Stomach (tissue), 9 donors: ENCODE data around the gene REEP6. TPM values are rescaled to one million over a fixed set of nuclear protein-coding genes. Genes with fewer than 3 reads are reported as not detected.

Source experiments
- DNase-seq, 2 donors: peaks; one replicate each; pipeline versions ENCODE4 v3.0.0 to v3.0.0-alpha.2; 2013 to 2019
- H3K27ac ChIP-seq, 5 donors: fragments of 200-600 bp in 4 of 5; sonication (generic) in 4 of 5; one replicate each; pipeline ENCODE4 v1.5.1; 2013 to 2019; ENCODE audit warnings: mild to moderate bottlenecking in 1 of 5, moderate library complexity in 1 of 5
- H3K27me3 ChIP-seq, 3 donors: fragments of 200-600 bp; sonication (generic); one replicate each; pipeline ENCODE4 v1.5.1; 2017 to 2019; ENCODE audit warnings: mixed run types in 1 of 3
- H3K36me3 ChIP-seq, 4 donors: fragments of 200-600 bp; sonication (generic); 1 replicate in 3 of 4; 2 replicates in 1 of 4; pipeline ENCODE4 v1.5.1; 2016 to 2019
- H3K4me1 ChIP-seq, 4 donors: fragments of 200-600 bp; sonication (generic); one replicate each; pipeline ENCODE4 v1.5.1; 2016 to 2019
- H3K4me3 ChIP-seq, 4 donors: fragments of 200-600 bp; sonication (generic) in 3 of 4; one replicate each; pipeline ENCODE4 v1.5.1; 2016 to 2019; ENCODE audit warnings: mild to moderate bottlenecking in 1 of 4
- H3K9me3 ChIP-seq, 4 donors: fragments of 200-600 bp; sonication (generic); one replicate each; pipeline ENCODE4 v1.5.1; 2016 to 2019
- CTCF ChIP-seq, 7 experiments: fragments of 450-650 bp in 4 of 7; fragments of 200-600 bp in 3 of 7; sonication (generic) in 3 of 7; IDR thresholded peaks; one replicate each; pipeline ENCODE4 v1.5.1; 2016 to 2019; ENCODE audit warnings: antibody characterized with exemption in 7 of 7, control low read depth in 2 of 7, mild to moderate bottlenecking in 1 of 7
- EP300 ChIP-seq: sonication (generic); formaldehyde crosslinking; IDR thresholded peaks from one replicate; pipeline ENCODE4 v1.6.1; 2017; ENCODE audit warnings: antibody characterized with exemption
- POLR2A ChIP-seq, 4 donors: fragments of 450-650 bp; IDR thresholded peaks; one replicate each; pipeline ENCODE4 v1.6.1; 2016; ENCODE audit warnings: antibody characterized with exemption in 4 of 4, control low read depth in 2 of 4, mild to moderate bottlenecking in 1 of 4, moderate library complexity in 1 of 4
- POLR2AphosphoS5 ChIP-seq, 3 donors: sonication (generic); formaldehyde crosslinking; IDR thresholded peaks; one replicate each; pipeline ENCODE4 v1.6.1; 2016; ENCODE audit warnings: antibody characterized with exemption in 3 of 3
- WGBS, 5 donors: extraction: QIAGEN DNeasy Blood & Tissue Kit in 3 of 5; methylation state at CpG; one replicate each; pipeline versions ENCODE4 v1.1.5 to v1.1.7; 2013 to 2018; 5-methylcytosine and 5-hydroxymethylcytosine counted together
- intact Hi-C: fragments of 100-400 bp; cut with DNase I; formaldehyde crosslinking; loops from one replicate; pipeline ENCODE4 v1.15.1; 2023; ENCODE audit warnings: low total_unique reads
- polyA plus RNA-seq, 3 donors: library from polyadenylated mRNA; stranded (reverse); fragments of 200-250 nt; gene quantifications; one replicate each; pipeline ENCODE4 v1.2.3, GENCODE V29; 2013
- total RNA-seq, 5 donors: library from RNA; depleted of rRNA; stranded (reverse); fragments of >200 nt; gene quantifications; one replicate each; pipeline versions ENCODE4 v1.1.0 to v1.2.3, GENCODE V29; 2014 to 2016
- donor health status: healthy with polysubstance abuse.
- donor health status: Bipolar disorder and iron deficiency.
- donor health status: healthy.

Gene REEP6
- total and polyA plus RNA-seq, 8 donors, result 3.5 to 24.3 (median 6.1) TPM; not detected in 3

GRCh38 chr19:1511318-1512317, 20.6 kb downstream of the REEP6 start:
- intact Hi-C loops, result no loop called here
- Histone ChIP-seq H3K27ac (no peak overlapping the region), H3K27me3 (peaks cover 14 to 90% (median 33%) of the 10 kb centered on the region in 3 donors), H3K36me3 (no peaks in the 10 kb centered on the region), H3K9me3 (peaks cover 0 to 5% (median 2%) of the 10 kb centered on the region in 4 donors), H3K4me1 (peaks cover 12 to 42% (median 37%) of the 10 kb centered on the region in 4 donors), H3K4me3 (no peak overlapping the region)
- WGBS, 5 donors, result 44 to 58% (median 51%) methylated on average over 17 to 22 of the region's 22 CpGs
- peak in 1 of 2 donors; percentile 47 for DNase-seq
- TF ChIP-seq POLR2A (IDR thresholded peaks at IDR 0.05), result no peak
- no peak for TF ChIP-seq POLR2AphosphoS5 (IDR thresholded peaks at IDR 0.05)
- no peak for TF ChIP-seq CTCF (IDR thresholded peaks at IDR 0.05)
- no peak for TF ChIP-seq EP300

- H3K36me3 ChIP-seq, result no peaks in the 10 kb centered on the region
- WGBS, 5 donors, result 3 to 9% (median 4%) methylated on average over 12 to 78 of the region's 78 CpGs
- H3K27ac ChIP-seq, result peak within 1 kb of the TSS in 4 of 5 donors; percentile 31 to 77 (median 59)
These were observed 21.9 kb downstream of the REEP6 start, which contains the start of gene ADAMTSL5 for GRCh38 chr19:1512671-1513498. Gene ADAMTSL5 (minus strand): TSS chr19:1513019. CDS start chr19:1510943, 2,076 bp downstream.

GRCh38 chr19:1513499-1514294, 22.7 kb downstream of the REEP6 start:
- Histone ChIP-seq H3K36me3 (no peaks in the 10 kb centered on the region), H3K27me3 (peaks cover 14 to 81% (median 33%) of the 10 kb centered on the region in 3 donors), H3K27ac (peak overlapping the region in 4 of 5 donors; percentile 31 to 77 (median 59)), H3K4me3 (peak overlapping the region; percentile 43 to 62 (median 50)), H3K4me1 (peaks cover 12 to 27% (median 21%) of the 10 kb centered on the region in 4 donors), H3K9me3 (no peaks in the 10 kb centered on the region)
- peak in 5 of 7 experiments; percentile 17 to 69 (median 37) for TF ChIP-seq CTCF (IDR thresholded peaks at IDR 0.05)
- no peak for TF ChIP-seq EP300
- WGBS, 5 donors, result 0 to 7% (median 4%) methylated on average over 3 to 52 of the region's 52 CpGs
- peak; percentile 53 to 85 for DNase-seq
- intact Hi-C loops, result no loop called here

More at GRCh38 chr19:1512671-1513498, 21.9 kb downstream of the REEP6 start, which contains the start of gene ADAMTSL5:
- DNase-seq, result peak; percentile 60 to 88
- H3K27me3 ChIP-seq, result peaks cover 14 to 83% (median 33%) of the 10 kb centered on the region in 3 donors
- H3K4me3 ChIP-seq, result peak within 1 kb of the TSS; percentile 43 to 62 (median 50)
- intact Hi-C loops, result no loop called here
- TF ChIP-seq EP300 (no peak), POLR2AphosphoS5 (IDR thresholded peaks at IDR 0.05) (peak in 1 of 3 donors; percentile 10), CTCF (IDR thresholded peaks at IDR 0.05) (no peak), POLR2A (IDR thresholded peaks at IDR 0.05) (no peak)
- H3K4me1 ChIP-seq, result peaks cover 12 to 34% (median 28%) of the 10 kb centered on the region in 4 donors
- peaks cover 0 to 5% (median 2%) of the 10 kb centered on the region in 4 donors for H3K9me3 ChIP-seq
